Mesenchymal stem cell (in vitro differentiated cells and primary cell): ENCODE measurements around the gene RBM20.

ENCODE experiments used
- DNase-seq: peaks from one replicate; pipeline ENCODE4 v3.0.0-alpha.2; 2013
- H2AFZ ChIP-seq: one replicate; pipeline ENCODE4 v1.6.1; 2013; ENCODE audit warnings: low read depth, mild to moderate bottlenecking, control low read depth, inconsistent platforms, low read length, moderate library complexity
- H2AK5ac ChIP-seq: 2 replicates; pipeline ENCODE4 v1.6.1; 2013; ENCODE audit warnings: low read length, moderate library complexity, mild to moderate bottlenecking, inconsistent platforms; ENCODE audit not compliant: severe bottlenecking
- H2BK120ac ChIP-seq: one replicate; pipeline ENCODE4 v1.6.1; 2013; ENCODE audit warnings: low read depth, mild to moderate bottlenecking, inconsistent platforms, low read length, moderate library complexity
- H2BK12ac ChIP-seq, 2 experiments: one replicate each; pipeline ENCODE4 v1.6.1; 2013; ENCODE audit warnings: inconsistent platforms in 2 of 2, low read length in 2 of 2, mild to moderate bottlenecking in 2 of 2, moderate library complexity in 2 of 2, control low read depth in 1 of 2
- H2BK15ac ChIP-seq: one replicate; pipeline ENCODE4 v1.6.1; 2013; ENCODE audit warnings: mild to moderate bottlenecking, low read depth, inconsistent platforms; ENCODE audit not compliant: poor library complexity, severe bottlenecking
- H2BK5ac ChIP-seq: 2 replicates; pipeline ENCODE4 v1.6.1; 2013; ENCODE audit warnings: low read depth, mild to moderate bottlenecking, low read length, control low read depth, inconsistent platforms; ENCODE audit not compliant: poor library complexity, severe bottlenecking
- H3K14ac ChIP-seq, 2 experiments: one replicate each; pipeline ENCODE4 v1.6.1; 2013; ENCODE audit warnings: inconsistent platforms in 2 of 2, low read length in 2 of 2, control low read depth in 1 of 2, mild to moderate bottlenecking in 1 of 2, moderate library complexity in 1 of 2
- H3K18ac ChIP-seq, 2 experiments: one replicate each; pipeline ENCODE4 v1.6.1; 2013; ENCODE audit warnings: inconsistent platforms in 2 of 2, low read length in 2 of 2, control low read depth in 1 of 2, low read depth in 1 of 2, mild to moderate bottlenecking in 1 of 2
- H3K23ac ChIP-seq, 2 experiments: one replicate each; pipeline ENCODE4 v1.6.1; 2013; ENCODE audit warnings: inconsistent platforms in 2 of 2, low read length in 2 of 2, mild to moderate bottlenecking in 2 of 2, moderate library complexity in 2 of 2, control low read depth in 1 of 2
- H3K27ac ChIP-seq: 2 replicates; pipeline ENCODE4 v1.5.1; 2013; ENCODE audit warnings: mild to moderate bottlenecking, moderate library complexity, low read length, control low read depth, inconsistent platforms; ENCODE audit not compliant: poor library complexity, severe bottlenecking
- H3K27me3 ChIP-seq, 2 experiments: 2 replicates each; pipeline versions ENCODE4 v1.6.1 to v1.7.0; 2013; ENCODE audit warnings: low read length in 2 of 2, mild to moderate bottlenecking in 2 of 2, moderate library complexity in 2 of 2, control low read depth in 1 of 2, inconsistent platforms in 1 of 2; ENCODE audit not compliant: control insufficient read depth in 1 of 2, insufficient read depth in 1 of 2
- H3K36me3 ChIP-seq, 2 experiments: 2 replicates each; pipeline versions ENCODE4 v1.6.1 to v1.7.0; 2013; ENCODE audit warnings: low read length in 2 of 2, control low read depth in 1 of 2, inconsistent platforms in 1 of 2, low read depth in 1 of 2, mild to moderate bottlenecking in 1 of 2; ENCODE audit not compliant: insufficient read depth in 2 of 2, control insufficient read depth in 1 of 2
- H3K4ac ChIP-seq, 2 experiments: one replicate each; pipeline ENCODE4 v1.6.1; 2013; ENCODE audit warnings: inconsistent platforms in 2 of 2, low read length in 2 of 2, mild to moderate bottlenecking in 2 of 2, moderate library complexity in 2 of 2, control low read depth in 1 of 2, low read depth in 1 of 2
- H3K4me1 ChIP-seq: 2 replicates; pipeline ENCODE4 v1.6.1; 2013; ENCODE audit warnings: low read depth, low read length, control low read depth; ENCODE audit not compliant: control insufficient read depth, insufficient read depth
- H3K4me2 ChIP-seq: 2 replicates; pipeline ENCODE4 v1.6.1; 2013; ENCODE audit warnings: low read length, mild to moderate bottlenecking, inconsistent platforms; ENCODE audit not compliant: poor library complexity, severe bottlenecking
- H3K4me3 ChIP-seq, 2 experiments: 2 replicates each; pipeline versions ENCODE4 v1.5.1 to v1.7.0; 2013; ENCODE audit warnings: low read length in 2 of 2, mild to moderate bottlenecking in 2 of 2, control low read depth in 1 of 2, low read depth in 1 of 2; ENCODE audit not compliant: insufficient read depth in 1 of 2
- H3K79me1 ChIP-seq: replicated peaks from 2 replicates; pipeline ENCODE4 v1.6.1; 2013; ENCODE audit warnings: mild to moderate bottlenecking, control low read depth, low read length, inconsistent platforms; ENCODE audit not compliant: poor library complexity, severe bottlenecking
- H3K9ac ChIP-seq: 2 replicates; pipeline ENCODE4 v1.7.0; 2013; ENCODE audit warnings: mild to moderate bottlenecking, low read length, moderate library complexity
- H3K9me3 ChIP-seq: 2 replicates; pipeline ENCODE4 v1.7.0; 2013; ENCODE audit warnings: mild to moderate bottlenecking, low read length; ENCODE audit not compliant: control insufficient read depth
- H4K8ac ChIP-seq: one replicate; pipeline ENCODE4 v1.6.1; 2013; ENCODE audit warnings: inconsistent platforms, mild to moderate bottlenecking, low read length, moderate library complexity
- H4K91ac ChIP-seq: one replicate; pipeline ENCODE4 v1.6.1; 2013; ENCODE audit warnings: mild to moderate bottlenecking, low read length, inconsistent platforms
- WGBS: methylation state at CpG from one replicate; pipeline ENCODE4 v1.1.7; 2013; ENCODE audit warnings: mixed read lengths; 5-methylcytosine and 5-hydroxymethylcytosine counted together

The RBM20 gene

GRCh38 chr10:110859973-110860376 lies 215.8 kb downstream of the RBM20 start:
- Histone ChIP-seq H3K9me3 (no peaks in the 10 kb centered on the region), H2BK120ac (peak overlapping the region; percentile 9), H2BK15ac (no peak overlapping the region), H3K4ac (no peak overlapping the region), H4K8ac (no peak overlapping the region), H2AFZ (no peak overlapping the region), H3K79me1 (no peaks in the 10 kb centered on the region), H3K4me3 (no peak overlapping the region), H3K23ac (no peak overlapping the region), H3K9ac (peak overlapping the region; percentile 70), H3K27me3 (no peaks in the 10 kb centered on the region), H3K14ac (no peak overlapping the region), H3K4me1 (no peaks in the 10 kb centered on the region), H2BK5ac (no peak overlapping the region), H2BK12ac (no peak overlapping the region), H3K36me3 (no peaks in the 10 kb centered on the region), H2AK5ac (no peak overlapping the region), H3K18ac (peak overlapping the region in 1 of 2 experiments; percentile 10), H3K27ac (no peak overlapping the region), H4K91ac (no peak overlapping the region), H3K4me2 (no peak overlapping the region)
- DNase-seq, result peak; percentile 63
- 3% methylated on average over 1 of the region's 1 CpG for WGBS

GRCh38 chr10:110860576-110861241 lies 216.6 kb downstream of the RBM20 start:
- no peak overlapping the region for H2BK120ac ChIP-seq
- H3K4me2 ChIP-seq, result no peak overlapping the region
- H3K9me3 ChIP-seq, result no peaks in the 10 kb centered on the region
- H3K36me3 ChIP-seq, result no peaks in the 10 kb centered on the region
- peak overlapping the region; percentile 10 for H4K8ac ChIP-seq
- H3K4me3 ChIP-seq, result no peak overlapping the region
- no peak overlapping the region for H4K91ac ChIP-seq
- H3K9ac ChIP-seq, result peak overlapping the region; percentile 5
- H2BK12ac ChIP-seq, result peak overlapping the region; percentile 7 to 34
- H2AK5ac ChIP-seq, result no peak overlapping the region
- H2BK5ac ChIP-seq, result no peak overlapping the region
- no peak overlapping the region for H3K14ac ChIP-seq
- H3K18ac ChIP-seq, result peak overlapping the region in 1 of 2 experiments; percentile 37
- H3K4ac ChIP-seq, result no peak overlapping the region
- H2AFZ ChIP-seq, result no peak overlapping the region
- no peaks in the 10 kb centered on the region for H3K79me1 ChIP-seq
- H3K27me3 ChIP-seq, result no peaks in the 10 kb centered on the region
- no peak for DNase-seq
- peak overlapping the region in 1 of 2 experiments; percentile 53 for H3K23ac ChIP-seq
- no peaks in the 10 kb centered on the region for H3K4me1 ChIP-seq
- peak overlapping the region; percentile 1 for H2BK15ac ChIP-seq
- 87% methylated on average over 7 of the region's 7 CpGs for WGBS
- no peak overlapping the region for H3K27ac ChIP-seq

- Histone ChIP-seq H3K4me2 (no peak overlapping the region), H3K18ac (no peak overlapping the region)
Measured at GRCh38 chr10:110861476-110861875, 217.3 kb downstream of the RBM20 start.

GRCh38 chr10:110861930-110862649 lies 218.0 kb downstream of the RBM20 start:
- no peak overlapping the region for H3K4me2 ChIP-seq
- H4K91ac ChIP-seq, result no peak overlapping the region
- no peak overlapping the region for H3K4ac ChIP-seq
- no peak overlapping the region for H2AK5ac ChIP-seq
- H2BK5ac ChIP-seq, result no peak overlapping the region
- no peaks in the 10 kb centered on the region for H3K9me3 ChIP-seq
- no peaks in the 10 kb centered on the region for H3K4me1 ChIP-seq
- no peak overlapping the region for H2AFZ ChIP-seq
- no peak overlapping the region for H3K23ac ChIP-seq
- no peak overlapping the region for H3K4me3 ChIP-seq
- no peaks in the 10 kb centered on the region for H3K79me1 ChIP-seq
- H3K14ac ChIP-seq, result no peak overlapping the region
- no peak overlapping the region for H3K27ac ChIP-seq
- no peak overlapping the region for H2BK120ac ChIP-seq
- no peak overlapping the region for H3K9ac ChIP-seq
- no peak overlapping the region for H2BK15ac ChIP-seq
- no peak overlapping the region for H2BK12ac ChIP-seq
- H4K8ac ChIP-seq, result no peak overlapping the region
- no peak overlapping the region for H3K18ac ChIP-seq
- H3K36me3 ChIP-seq, result no peaks in the 10 kb centered on the region
- WGBS, result 89% methylated on average over 6 of the region's 6 CpGs
- peak; percentile 22 for DNase-seq
- H3K27me3 ChIP-seq, result no peaks in the 10 kb centered on the region

More at GRCh38 chr10:110861476-110861875, 217.3 kb downstream of the RBM20 start:
- DNase-seq, result no peak
- H2BK15ac ChIP-seq, result no peak overlapping the region
- no peak overlapping the region for H3K9ac ChIP-seq
- H3K4me3 ChIP-seq, result no peak overlapping the region
- H2AK5ac ChIP-seq, result no peak overlapping the region
- H3K9me3 ChIP-seq, result no peaks in the 10 kb centered on the region
- no peaks in the 10 kb centered on the region for H3K27me3 ChIP-seq
- no peaks in the 10 kb centered on the region for H3K36me3 ChIP-seq
- H3K23ac ChIP-seq, result no peak overlapping the region
- H2BK5ac ChIP-seq, result no peak overlapping the region
- no peak overlapping the region for H4K91ac ChIP-seq
- no peaks in the 10 kb centered on the region for H3K4me1 ChIP-seq
- no peaks in the 10 kb centered on the region for H3K79me1 ChIP-seq
- H4K8ac ChIP-seq, result no peak overlapping the region
- no peak overlapping the region for H2AFZ ChIP-seq
- 100% methylated on average over 1 of the region's 2 CpGs for WGBS
- H2BK120ac ChIP-seq, result no peak overlapping the region
- H3K27ac ChIP-seq, result no peak overlapping the region
- no peak overlapping the region for H3K14ac ChIP-seq
- H3K4ac ChIP-seq, result no peak overlapping the region
- no peak overlapping the region for H2BK12ac ChIP-seq
